H54 (cell line): ENCODE data around the gene TWF1.
A peak's percentile ranks its signal among the peaks of the same experiment; 100 is the strongest.

Experiments used
- DNase-seq: peaks from one replicate; pipeline ENCODE4 v3.0.0; 2011; ENCODE audit warnings: low spot score, mixed read lengths; ENCODE audit not compliant: insufficient read length
- FAIRE-seq: peaks from 3 replicates; lab custom pipeline; 2011; peaks lifted over from hg19 to GRCh38; lab: Jason Lieb, UNC
- POLR2A ChIP-seq: IDR thresholded peaks from 2 replicates; pipeline ENCODE4 v1.6.1; 2011; ENCODE audit warnings: low read depth, mild to moderate bottlenecking, low read length

The TWF1 gene

GRCh38 chr12:43805860-43806736 lies at the start of gene TWF1:
TWF1 (minus strand) TSS chr12:43806317; CDS start chr12:43806245, 72 bp downstream.
- FAIRE-seq (no peak), DNase-seq (peak; percentile 64)
- peak; percentile 65 for TF ChIP-seq POLR2A

GRCh38 chr12:43852744-43853143 lies 46.6 kb upstream of the TWF1 start:
- no peak for DNase-seq
- no peak for FAIRE-seq
- no peak for TF ChIP-seq POLR2A

GRCh38 chr12:43848786-43849185 lies 42.7 kb upstream of the TWF1 start:
- DNase-seq (no peak), FAIRE-seq (peak; percentile 15)
- TF ChIP-seq POLR2A = no peak

- TF ChIP-seq POLR2A = no peak
- FAIRE-seq = no peak
- DNase-seq = no peak
These were observed 42.0 kb upstream of the TWF1 start for GRCh38 chr12:43848226-43848507.

GRCh38 chr12:43847425-43848225 lies 41.5 kb upstream of the TWF1 start:
- DNase-seq = peak; percentile 26
- FAIRE-seq = peak; percentile 30

- DNase-seq = no peak
- no peak for TF ChIP-seq POLR2A
- no peak for FAIRE-seq
These were observed 36.1 kb upstream of the TWF1 start for GRCh38 chr12:43842259-43842658.

GRCh38 chr12:43841253-43841652 lies 35.1 kb upstream of the TWF1 start:
- TF ChIP-seq POLR2A = no peak
- DNase-seq (no peak), FAIRE-seq (no peak)

GRCh38 chr12:43840338-43840737 lies 34.2 kb upstream of the TWF1 start:
- no peak for TF ChIP-seq POLR2A
- FAIRE-seq (no peak), DNase-seq (no peak)

- DNase-seq = no peak
- FAIRE-seq = peak; percentile 36
- no peak for TF ChIP-seq POLR2A
These were observed 30.4 kb upstream of the TWF1 start for GRCh38 chr12:43836475-43836989.

- DNase-seq = peak; percentile 63
- TF ChIP-seq POLR2A = peak; percentile 53
- FAIRE-seq = peak; percentile 11
These were observed 29.7 kb upstream of the TWF1 start, which contains the start of gene TMEM117 for GRCh38 chr12:43835656-43836474. TMEM117 (plus strand) TSS chr12:43836081.

- FAIRE-seq (peak; percentile 45), DNase-seq (no peak)
- TF ChIP-seq POLR2A = no peak
These were observed 29.1 kb upstream of the TWF1 start for GRCh38 chr12:43835264-43835655.

GRCh38 chr12:43832463-43833168 lies 26.5 kb upstream of the TWF1 start:
- FAIRE-seq = no peak
- no peak for DNase-seq
- TF ChIP-seq POLR2A = no peak

- FAIRE-seq (no peak), DNase-seq (no peak)
- TF ChIP-seq POLR2A = no peak
These were observed 21.0 kb upstream of the TWF1 start for GRCh38 chr12:43827093-43827492.
